GM23248 (cell line): ENCODE results near the gene FARP2.

Experiments used
- EZH2 ChIP-seq: fragments of 200-600 bp; sonication (generic); IDR thresholded peaks from 2 replicates; pipeline ENCODE4 v1.6.1; 2018; ENCODE audit warnings: antibody characterized with exemption, mild to moderate bottlenecking; ENCODE audit not compliant: insufficient read depth, poor library complexity, severe bottlenecking
- EZH2phosphoT487 ChIP-seq: fragments of 200-600 bp; sonication (generic); IDR thresholded peaks from 2 replicates; pipeline ENCODE4 v1.6.1; 2018; ENCODE audit warnings: antibody characterized with exemption, moderate library complexity, mild to moderate bottlenecking, low read depth; ENCODE audit not compliant: insufficient read depth

- TF ChIP-seq EZH2phosphoT487 (no peak), EZH2 (no peak)
Measured at GRCh38 chr2:241386519-241386918, 30.4 kb downstream of the FARP2 start.
